Measurements from ENCODE around the gene TBX4.
A peak's percentile ranks its signal among the peaks of the same experiment; 100 is the strongest.
"Not testable (repeated sequence)": the region's sequence is repeated elsewhere in the genome, so short reads cannot be mapped to it uniquely, and the experiment has no call there.

The TBX4 gene

GRCh38 chr17:61442878-61443474 lies 9.2 kb upstream of the TBX4 start:
- TF ChIP-seq, protein P1, sequence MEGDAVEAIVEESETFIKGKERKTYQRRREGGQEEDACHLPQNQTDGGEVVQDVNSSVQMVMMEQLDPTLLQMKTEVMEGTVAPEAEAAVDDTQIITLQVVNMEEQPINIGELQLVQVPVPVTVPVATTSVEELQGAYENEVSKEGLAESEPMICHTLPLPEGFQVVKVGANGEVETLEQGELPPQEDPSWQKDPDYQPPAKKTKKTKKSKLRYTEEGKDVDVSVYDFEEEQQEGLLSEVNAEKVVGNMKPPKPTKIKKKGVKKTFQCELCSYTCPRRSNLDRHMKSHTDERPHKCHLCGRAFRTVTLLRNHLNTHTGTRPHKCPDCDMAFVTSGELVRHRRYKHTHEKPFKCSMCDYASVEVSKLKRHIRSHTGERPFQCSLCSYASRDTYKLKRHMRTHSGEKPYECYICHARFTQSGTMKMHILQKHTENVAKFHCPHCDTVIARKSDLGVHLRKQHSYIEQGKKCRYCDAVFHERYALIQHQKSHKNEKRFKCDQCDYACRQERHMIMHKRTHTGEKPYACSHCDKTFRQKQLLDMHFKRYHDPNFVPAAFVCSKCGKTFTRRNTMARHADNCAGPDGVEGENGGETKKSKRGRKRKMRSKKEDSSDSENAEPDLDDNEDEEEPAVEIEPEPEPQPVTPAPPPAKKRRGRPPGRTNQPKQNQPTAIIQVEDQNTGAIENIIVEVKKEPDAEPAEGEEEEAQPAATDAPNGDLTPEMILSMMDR (IDR thresholded peaks at IDR 0.05; ENCODE audit: extremely low read depth, insufficient read depth, missing control alignments): no peak
- in situ Hi-C loops (cut with MboI; ENCODE audit: low pct_unique_long_range_greater_than_20kb, low sequenced_read_pairs, unreplicated experiment): no loop called here
- DNase-seq (ENCODE audit: low spot score): no peak

- in situ Hi-C loops (cut with MboI; ENCODE audit: low pct_unique_long_range_greater_than_20kb, low sequenced_read_pairs, unreplicated experiment): no loop called here
- no peak for DNase-seq (ENCODE audit: low spot score)
These were observed 8.7 kb upstream of the TBX4 start for GRCh38 chr17:61443475-61443882.

GRCh38 chr17:61444075-61444474 lies 8.1 kb upstream of the TBX4 start:
- in situ Hi-C loops (cut with MboI; ENCODE audit: low pct_unique_long_range_greater_than_20kb, low sequenced_read_pairs, unreplicated experiment): no loop called here
- TF ChIP-seq, protein P1 (IDR thresholded peaks at IDR 0.05; ENCODE audit: extremely low read depth, insufficient read depth, missing control alignments): no peak

More at GRCh38 chr17:61443475-61443882, 8.7 kb upstream of the TBX4 start:
- TF ChIP-seq, protein P1 (IDR thresholded peaks at IDR 0.05; ENCODE audit: extremely low read depth, insufficient read depth, missing control alignments): no peak

DNA sequence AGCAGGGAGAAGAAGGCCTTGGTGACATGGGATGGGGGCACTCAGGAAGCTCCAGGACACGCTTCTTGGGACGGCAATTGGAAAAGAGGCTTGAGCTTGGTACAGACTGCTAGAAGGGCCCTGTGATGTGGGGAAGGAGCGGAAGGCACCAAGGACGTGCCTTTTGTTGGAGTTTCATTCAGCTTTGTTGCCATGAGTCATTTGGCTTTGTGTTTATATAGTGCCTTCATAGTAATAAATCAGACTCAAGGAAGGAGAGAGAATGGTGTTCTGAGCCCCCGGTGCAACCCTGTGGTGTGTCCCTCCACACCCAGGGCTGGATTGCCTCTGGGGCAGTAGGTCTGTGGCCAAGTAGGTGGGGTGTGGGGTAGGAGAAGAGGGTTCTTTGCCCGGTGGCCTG lies 7.4 kb upstream of the TBX4 start:
- TF ChIP-seq, protein P1 (IDR thresholded peaks at IDR 0.05; ENCODE audit: extremely low read depth, insufficient read depth, missing control alignments): no peak
- in situ Hi-C loops (cut with MboI; ENCODE audit: low pct_unique_long_range_greater_than_20kb, low sequenced_read_pairs, unreplicated experiment): no loop called here
- no peak for DNase-seq (ENCODE audit: low spot score)

More at GRCh38 chr17:61444075-61444474, 8.1 kb upstream of the TBX4 start:
- DNase-seq (ENCODE audit: low spot score): no peak

DNA sequence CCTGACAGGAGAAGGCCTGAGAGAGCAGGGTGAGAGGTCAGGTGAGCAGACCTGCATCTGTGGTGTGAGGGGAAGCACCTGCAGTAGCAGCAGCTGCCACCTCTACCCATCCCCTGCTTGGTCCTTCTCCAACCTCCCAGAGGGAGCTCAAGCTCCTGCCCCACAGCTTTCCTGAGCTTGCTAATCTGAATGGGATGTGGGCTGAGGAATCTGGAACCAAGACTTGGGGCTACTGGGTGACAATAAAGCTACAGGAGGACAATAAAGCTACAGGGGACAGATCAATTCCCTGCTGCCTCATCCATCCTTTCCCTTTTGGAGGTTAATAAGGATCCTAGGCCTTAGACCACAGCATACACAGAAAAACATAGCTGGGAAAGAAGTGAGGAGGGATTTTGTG lies 4.9 kb upstream of the TBX4 start:
- no peak for DNase-seq (ENCODE audit: low spot score)
- TF ChIP-seq, protein P1 (IDR thresholded peaks at IDR 0.05; ENCODE audit: extremely low read depth, insufficient read depth, missing control alignments): no peak
- in situ Hi-C loops (cut with MboI; ENCODE audit: low pct_unique_long_range_greater_than_20kb, low sequenced_read_pairs, unreplicated experiment): no loop called here

GRCh38 chr17:61448042-61448441 lies 4.2 kb upstream of the TBX4 start:
- DNase-seq (ENCODE audit: low spot score): peak; percentile 7
- TF ChIP-seq, protein P1 (IDR thresholded peaks at IDR 0.05; ENCODE audit: extremely low read depth, insufficient read depth, missing control alignments): no peak
- in situ Hi-C loops (cut with MboI; ENCODE audit: low pct_unique_long_range_greater_than_20kb, low sequenced_read_pairs, unreplicated experiment): no loop called here

GRCh38 chr17:61449140-61449539 lies 3.1 kb upstream of the TBX4 start:
- DNase-seq (ENCODE audit: low spot score); in situ Hi-C loops (cut with MboI; ENCODE audit: low pct_unique_long_range_greater_than_20kb, low sequenced_read_pairs, unreplicated experiment): not testable (repeated sequence)
